Ishikawa (cell line): ENCODE measurements around the gene SLC9B2.

ENCODE experiments used
- EGR1 ChIP-seq: IDR thresholded peaks from 2 replicates; pipeline ENCODE4 v1.6.1; 2012
- EP300 ChIP-seq: IDR thresholded peaks from 2 replicates; pipeline ENCODE4 v1.6.1; 2012; ENCODE audit warnings: borderline replicate concordance
- NFIC ChIP-seq: IDR thresholded peaks from 2 replicates; pipeline ENCODE4 v1.6.1; 2012
- YY1 ChIP-seq: IDR thresholded peaks from 2 replicates; pipeline ENCODE4 v1.6.1; 2012; ENCODE audit warnings: low read depth

GRCh38 chr4:103050736-103051436, 25.7 kb downstream of the SLC9B2 start:
- TF ChIP-seq EGR1 (no peak), YY1 (no peak), NFIC (no peak), EP300 (no peak)
